GM12875 (cell line): ENCODE measurements around the gene EXOSC6.
A peak's percentile ranks its signal among the peaks of the same experiment; 100 is the strongest.
"Not testable (repeated sequence)": the region's sequence is repeated elsewhere in the genome, so short reads cannot be mapped to it uniquely, and the experiment has no call there.

Experiments
- H3K4me3 ChIP-seq: one replicate; pipeline ENCODE4 v1.5.1; 2011; ENCODE audit warnings: low read depth, low read length, control low read depth
- TF ChIP-seq, protein P1 (sequence below): IDR thresholded peaks from 2 replicates; pipeline ENCODE4 v1.5.1; 2011; ENCODE audit warnings: low read depth, mild to moderate bottlenecking, control low read depth, inconsistent platforms, low read length, moderate library complexity, borderline replicate concordance; ENCODE audit not compliant: insufficient read depth

The EXOSC6 gene

DNA sequence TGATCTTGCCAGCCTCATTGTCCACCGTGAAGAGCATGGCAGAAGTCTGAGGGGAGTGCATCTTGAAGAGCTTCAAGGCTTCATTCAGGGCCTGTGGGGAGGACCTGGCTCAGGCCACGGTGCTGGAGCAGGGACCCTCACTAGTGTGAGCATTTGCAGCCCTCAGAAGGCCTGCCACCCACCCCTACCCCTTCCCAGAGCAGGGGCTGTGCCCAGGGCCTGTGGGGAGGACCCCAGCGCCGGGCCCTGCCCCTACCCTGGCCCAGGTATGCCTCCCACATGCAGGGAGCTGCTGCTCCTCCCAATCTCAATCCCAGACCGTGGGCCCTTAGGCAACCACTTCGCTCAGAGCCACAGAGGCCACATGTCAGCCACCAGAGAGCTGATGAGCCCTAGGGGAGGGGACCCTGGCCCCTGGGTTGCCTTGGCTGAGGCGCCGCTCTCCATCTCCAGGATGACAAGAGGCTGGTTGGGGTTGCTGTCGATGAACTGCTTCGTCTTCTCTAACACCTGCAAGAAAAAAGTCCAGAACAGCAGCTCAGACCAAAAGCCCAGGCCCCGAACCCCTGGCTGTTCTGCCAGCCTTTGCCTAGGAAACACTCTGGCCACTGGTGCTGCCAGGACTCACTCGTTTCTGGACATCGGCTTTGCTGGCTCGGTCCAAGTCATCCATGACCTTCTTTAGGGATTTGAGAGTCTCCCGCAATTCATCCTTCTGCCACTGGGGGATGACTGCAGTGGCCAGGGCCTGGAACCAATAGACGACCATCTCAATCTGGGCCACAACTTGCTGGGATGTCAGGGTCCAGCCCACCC is 1.8 kb upstream of the EXOSC6 start:
- TF ChIP-seq, protein P1, sequence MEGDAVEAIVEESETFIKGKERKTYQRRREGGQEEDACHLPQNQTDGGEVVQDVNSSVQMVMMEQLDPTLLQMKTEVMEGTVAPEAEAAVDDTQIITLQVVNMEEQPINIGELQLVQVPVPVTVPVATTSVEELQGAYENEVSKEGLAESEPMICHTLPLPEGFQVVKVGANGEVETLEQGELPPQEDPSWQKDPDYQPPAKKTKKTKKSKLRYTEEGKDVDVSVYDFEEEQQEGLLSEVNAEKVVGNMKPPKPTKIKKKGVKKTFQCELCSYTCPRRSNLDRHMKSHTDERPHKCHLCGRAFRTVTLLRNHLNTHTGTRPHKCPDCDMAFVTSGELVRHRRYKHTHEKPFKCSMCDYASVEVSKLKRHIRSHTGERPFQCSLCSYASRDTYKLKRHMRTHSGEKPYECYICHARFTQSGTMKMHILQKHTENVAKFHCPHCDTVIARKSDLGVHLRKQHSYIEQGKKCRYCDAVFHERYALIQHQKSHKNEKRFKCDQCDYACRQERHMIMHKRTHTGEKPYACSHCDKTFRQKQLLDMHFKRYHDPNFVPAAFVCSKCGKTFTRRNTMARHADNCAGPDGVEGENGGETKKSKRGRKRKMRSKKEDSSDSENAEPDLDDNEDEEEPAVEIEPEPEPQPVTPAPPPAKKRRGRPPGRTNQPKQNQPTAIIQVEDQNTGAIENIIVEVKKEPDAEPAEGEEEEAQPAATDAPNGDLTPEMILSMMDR: peak; percentile 73
- H3K4me3 ChIP-seq: no peak overlapping the region

DNA sequence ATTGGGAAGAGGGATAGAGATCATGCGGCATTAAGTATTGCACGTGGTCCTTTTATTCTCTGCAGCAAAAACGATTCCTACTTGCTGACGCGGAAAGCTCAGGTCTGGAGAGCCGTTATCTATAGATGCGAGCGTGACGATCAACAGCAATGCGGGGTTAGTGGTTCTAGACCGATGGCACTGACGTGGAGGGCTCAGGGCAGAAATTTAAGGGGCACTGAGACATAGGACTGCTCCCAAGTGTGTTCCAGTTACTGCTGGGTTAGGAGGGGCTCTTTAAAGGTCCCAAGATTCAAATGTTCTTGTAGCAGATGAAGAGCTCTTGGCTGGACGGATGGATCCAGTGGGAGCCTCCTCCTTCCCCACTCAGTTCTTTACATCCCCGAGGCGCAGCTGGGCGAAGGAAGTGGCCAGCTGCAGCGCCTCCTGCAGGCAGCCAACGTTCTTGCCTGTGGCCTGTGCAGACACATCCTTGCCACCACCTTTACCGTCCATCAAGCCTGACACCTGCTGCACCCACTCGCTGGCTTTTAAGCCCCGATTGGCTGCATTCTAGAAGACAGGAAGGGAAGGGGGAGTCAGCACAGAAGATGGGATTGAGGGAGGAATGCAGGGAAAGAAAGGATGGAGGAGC is 732 bp upstream of the EXOSC6 start:
- TF ChIP-seq, protein P1: peak; percentile 62
- H3K4me3 ChIP-seq: no peak overlapping the region

DNA sequence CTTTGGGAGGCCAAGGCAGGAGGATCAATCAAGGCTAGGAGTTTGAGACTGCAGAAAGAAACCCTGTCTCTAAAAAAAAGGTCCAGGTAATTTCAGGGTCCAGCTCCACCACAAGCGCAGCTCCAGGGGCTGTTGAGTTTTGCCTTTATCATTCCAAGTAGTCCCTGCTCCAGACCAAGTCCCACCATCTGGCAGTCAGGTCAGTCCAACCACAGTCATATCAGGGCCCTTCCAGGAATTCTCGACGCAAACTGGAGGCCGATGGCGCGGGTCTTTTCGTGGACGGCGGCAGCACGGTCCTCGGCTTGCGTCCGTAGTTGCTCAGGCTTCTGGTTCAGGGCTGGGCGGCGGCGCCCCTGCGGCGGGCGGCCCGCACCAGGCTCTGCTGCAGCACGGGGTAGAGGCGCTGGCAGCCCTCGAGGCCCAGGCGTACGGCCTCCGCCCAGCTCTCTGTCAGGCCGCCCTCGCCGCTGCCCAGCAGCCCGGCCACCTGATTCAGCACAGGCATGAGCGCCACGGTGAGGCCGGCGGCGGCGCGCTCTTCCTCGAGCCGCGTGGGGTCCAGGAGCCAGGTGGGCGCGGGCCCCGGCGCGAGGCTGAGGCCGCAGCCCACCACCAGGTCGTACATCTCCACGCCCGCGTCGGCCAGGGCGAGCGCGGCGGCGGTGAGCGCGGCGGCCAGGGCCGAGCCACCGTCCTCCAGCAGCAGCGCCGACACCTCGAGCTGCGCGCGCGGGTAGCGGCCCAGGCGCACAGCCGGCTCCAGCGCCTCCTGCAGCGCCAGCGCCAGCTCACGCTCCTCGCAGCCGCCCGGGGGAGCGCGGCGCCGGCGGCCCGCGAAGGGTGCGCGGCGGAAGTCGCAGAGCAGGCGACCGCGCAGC is 752 bp downstream of the EXOSC6 start:
- peak overlapping the region; percentile 79 for H3K4me3 ChIP-seq
- TF ChIP-seq, protein P1: 0 out of 2 replicates have a peak, but pooled peaks have one; percentile 3

DNA sequence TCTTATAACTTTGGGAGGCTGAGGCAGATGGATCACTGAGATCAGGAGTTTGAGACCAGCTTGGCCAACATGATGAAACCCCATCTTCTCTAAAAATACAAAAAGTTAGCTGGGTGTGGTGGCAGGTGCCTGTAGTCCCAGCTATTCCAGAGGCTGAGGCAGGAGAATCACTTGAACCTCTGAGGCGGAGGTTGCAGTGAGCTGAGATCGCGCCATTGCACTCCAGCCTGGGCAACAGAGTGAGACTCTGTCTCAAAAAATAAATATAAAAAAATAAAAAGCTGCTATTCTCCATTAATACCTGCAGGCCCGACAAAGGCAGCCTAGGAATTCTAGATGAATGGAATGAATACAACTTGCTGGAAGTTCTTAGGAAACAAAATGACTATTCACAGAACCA is 2.0 kb downstream of the EXOSC6 start:
- H3K4me3 ChIP-seq: not testable (repeated sequence)

DNA sequence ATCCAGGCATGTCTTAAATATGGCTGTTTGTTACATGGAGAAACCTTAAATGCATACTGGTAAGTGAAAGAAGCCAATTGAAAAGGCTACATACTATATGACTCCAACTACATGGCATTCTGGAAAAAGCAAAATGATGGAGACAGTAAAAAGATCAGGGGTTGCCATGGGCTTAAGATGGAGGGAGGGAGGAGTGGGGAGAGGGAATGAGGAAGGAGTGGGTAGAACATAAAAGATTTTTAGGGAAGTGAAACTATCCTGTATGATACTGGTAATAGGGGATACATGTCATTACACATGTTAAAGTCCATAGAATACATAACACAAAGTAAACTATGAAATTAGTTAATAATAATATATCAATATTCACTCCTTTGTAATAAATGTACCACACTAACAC is 13.0 kb downstream of the EXOSC6 start:
- not testable (repeated sequence) for H3K4me3 ChIP-seq

DNA sequence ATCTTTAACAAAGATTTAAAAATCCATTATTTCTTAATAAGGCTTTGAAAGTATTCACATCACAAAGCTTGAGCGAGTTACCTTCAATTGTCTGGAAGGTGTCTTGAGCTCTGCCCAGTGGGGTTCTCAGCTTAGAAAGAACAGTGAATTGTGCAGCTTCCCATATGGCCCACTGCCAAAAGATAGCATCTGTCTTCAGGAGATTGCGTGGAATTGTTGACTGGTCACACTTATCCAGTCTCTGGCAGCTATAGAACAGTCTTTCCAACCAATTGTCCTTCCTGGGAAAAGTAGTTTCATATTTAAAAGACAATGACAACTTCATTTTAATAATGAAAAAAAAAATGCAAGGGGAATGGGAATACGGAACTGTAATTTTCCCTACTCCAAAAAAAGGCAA is 19.9 kb downstream of the EXOSC6 start:
- H3K4me3 ChIP-seq: not testable (repeated sequence)

DNA sequence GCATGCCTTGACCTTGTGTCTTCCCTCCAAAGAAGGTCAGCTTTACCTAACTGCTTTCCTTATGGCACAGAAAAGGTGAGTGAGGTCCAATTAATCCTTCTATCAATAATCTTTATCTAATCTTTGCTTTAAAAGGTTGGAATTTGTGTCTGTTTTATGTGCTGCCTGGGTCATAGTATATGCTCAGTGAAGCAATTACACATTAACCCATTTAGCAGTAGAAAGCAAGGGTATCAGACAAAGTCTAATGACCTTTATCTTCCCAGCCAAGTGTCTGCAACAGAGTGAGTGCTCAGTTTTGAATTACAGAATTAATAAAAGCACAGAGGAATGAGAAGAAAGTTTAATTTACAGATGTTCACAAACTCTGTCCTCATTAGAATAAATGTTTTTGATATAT is 25.7 kb downstream of the EXOSC6 start:
- not testable (repeated sequence) for H3K4me3 ChIP-seq

DNA sequence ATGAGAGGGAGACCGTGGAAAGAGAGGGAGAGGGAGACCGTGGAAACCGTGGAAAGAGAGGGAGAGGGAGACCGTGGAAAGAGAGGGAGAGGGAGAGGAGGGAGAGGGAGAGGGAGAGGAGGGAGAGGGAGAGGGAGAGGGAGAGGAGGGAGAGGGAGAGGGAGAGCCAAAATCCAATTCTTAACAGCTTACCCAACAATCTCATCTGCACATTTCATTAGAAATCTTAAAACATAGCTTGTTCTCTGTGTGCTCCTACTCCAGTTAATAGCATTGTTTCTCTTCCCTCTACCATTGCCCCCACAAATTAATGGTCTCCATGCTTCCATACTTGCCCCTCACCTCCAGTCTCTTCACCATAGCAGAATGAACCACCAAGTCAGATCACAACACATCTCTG is 26.3 kb downstream of the EXOSC6 start:
- not testable (repeated sequence) for H3K4me3 ChIP-seq

DNA sequence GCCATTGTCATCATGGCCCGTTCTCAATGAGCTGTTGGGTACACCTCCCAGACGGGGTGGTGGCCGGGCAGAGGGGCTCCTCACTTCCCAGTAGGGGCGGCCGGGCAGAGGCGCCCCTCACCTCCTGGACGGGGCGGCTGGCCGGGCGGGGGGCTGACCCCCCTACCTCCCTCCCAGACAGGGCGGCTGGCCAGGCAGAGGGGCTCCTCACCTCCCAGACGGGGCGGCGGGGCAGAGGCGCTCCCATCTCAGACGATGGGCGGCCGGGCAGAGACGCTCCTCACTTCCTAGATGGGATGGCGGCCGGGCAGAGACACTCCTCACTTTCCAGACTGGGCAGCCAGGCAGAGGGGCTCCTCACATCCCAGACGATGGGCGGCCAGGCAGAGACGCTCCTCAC is 27.1 kb downstream of the EXOSC6 start:
- not testable (repeated sequence) for H3K4me3 ChIP-seq

DNA sequence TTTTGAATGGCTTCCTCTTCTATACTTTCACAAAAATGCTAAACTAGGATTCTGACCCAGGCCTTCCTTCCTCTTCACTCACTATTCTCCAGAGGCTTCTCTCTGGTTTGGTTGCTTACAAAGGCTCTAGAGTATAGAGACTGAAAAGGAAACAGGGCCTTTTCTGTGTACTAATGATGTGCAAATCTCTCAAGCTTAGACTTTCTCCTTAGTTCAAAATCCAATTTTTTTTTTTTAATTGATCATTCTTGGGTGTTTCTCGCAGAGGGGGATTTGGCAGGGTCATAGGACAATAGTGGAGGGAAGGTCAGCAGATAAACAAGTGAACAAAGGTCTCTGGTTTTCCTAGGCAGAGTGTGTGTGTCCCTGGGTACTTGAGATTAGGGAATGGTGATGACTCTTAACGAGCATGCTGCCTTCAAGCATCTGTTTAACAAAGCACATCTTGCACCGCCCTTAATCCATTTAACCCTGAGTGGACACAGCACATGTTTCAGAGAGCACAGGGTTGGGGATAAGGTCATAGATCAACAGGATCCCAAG is 27.7 kb downstream of the EXOSC6 start:
- not testable (repeated sequence) for H3K4me3 ChIP-seq

DNA sequence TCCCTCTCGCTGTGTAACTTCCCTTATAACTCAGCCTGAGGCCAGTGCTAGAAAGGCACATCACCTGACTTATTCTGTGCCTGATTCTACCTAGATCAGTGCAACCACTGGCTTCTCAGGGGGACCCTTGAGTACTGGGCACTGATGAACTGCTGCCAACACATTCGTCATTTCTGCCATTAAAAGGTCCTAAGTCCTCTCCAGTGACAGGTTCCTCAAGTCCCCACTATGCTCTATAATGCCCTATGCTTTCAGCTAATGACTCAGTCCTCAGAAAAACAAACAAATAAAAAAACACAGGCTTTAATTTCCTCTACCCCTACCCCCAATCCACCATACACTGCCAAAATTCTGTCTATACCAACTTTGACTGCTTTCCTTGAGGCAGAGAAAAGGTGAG is 28.5 kb downstream of the EXOSC6 start:
- H3K4me3 ChIP-seq: not testable (repeated sequence)

DNA sequence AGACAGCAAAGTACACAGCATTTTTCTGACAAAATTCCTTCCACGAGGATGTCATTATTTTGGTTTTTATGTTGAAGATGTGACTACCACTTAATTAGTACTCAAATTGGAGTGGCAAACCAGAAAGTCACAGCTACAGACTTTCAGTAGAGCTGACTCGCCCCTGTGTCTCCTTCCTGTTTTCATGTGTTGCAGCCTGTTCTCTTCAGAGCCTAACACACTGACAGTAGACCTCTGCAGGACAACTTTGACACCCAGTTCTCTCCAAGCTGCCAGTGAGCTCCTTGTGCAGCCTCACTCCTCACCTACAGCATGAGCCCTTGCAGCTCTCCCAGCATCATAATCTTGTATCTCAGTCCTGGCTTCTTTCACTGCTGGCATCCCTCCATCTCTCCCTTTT is 29.2 kb downstream of the EXOSC6 start:
- not testable (repeated sequence) for H3K4me3 ChIP-seq

DNA sequence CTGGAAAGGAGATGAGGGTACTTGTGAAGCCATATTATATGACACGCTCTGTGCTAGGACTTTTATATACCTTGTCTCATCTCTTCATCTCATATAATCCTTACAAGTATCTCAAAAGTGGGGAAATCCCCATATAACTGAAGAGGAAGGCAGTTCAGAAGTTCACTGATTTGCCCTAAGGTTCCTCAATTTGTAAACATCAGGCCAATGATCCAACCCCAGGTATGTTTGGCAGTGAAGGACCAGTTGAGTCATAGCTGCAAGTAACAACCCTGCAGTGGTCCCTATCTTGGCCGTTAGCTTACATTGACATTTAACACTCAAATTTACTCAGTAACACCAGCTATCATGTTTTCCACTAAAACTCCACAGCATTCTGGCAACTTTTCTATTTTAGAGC is 33.2 kb downstream of the EXOSC6 start:
- not testable (repeated sequence) for H3K4me3 ChIP-seq

DNA sequence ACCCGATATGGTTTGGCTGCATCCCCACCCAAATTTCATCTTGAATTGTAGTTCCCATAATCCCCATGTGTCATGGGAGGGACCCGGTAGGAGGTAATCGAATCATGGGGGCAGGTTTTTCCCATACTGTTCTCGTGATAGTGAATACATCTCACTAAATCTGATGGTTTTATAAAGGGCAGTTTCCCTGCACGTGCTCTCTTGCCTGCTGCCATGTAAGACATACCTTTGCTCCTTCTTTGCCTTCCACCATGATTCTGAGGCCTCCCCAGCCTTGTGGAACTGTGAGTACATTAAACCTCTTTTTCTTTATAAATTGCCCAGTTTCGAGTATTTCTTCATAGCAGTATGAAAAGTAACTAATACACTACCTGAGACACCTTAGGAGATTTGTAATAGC is 45.4 kb downstream of the EXOSC6 start:
- H3K4me3 ChIP-seq: not testable (repeated sequence)

DNA sequence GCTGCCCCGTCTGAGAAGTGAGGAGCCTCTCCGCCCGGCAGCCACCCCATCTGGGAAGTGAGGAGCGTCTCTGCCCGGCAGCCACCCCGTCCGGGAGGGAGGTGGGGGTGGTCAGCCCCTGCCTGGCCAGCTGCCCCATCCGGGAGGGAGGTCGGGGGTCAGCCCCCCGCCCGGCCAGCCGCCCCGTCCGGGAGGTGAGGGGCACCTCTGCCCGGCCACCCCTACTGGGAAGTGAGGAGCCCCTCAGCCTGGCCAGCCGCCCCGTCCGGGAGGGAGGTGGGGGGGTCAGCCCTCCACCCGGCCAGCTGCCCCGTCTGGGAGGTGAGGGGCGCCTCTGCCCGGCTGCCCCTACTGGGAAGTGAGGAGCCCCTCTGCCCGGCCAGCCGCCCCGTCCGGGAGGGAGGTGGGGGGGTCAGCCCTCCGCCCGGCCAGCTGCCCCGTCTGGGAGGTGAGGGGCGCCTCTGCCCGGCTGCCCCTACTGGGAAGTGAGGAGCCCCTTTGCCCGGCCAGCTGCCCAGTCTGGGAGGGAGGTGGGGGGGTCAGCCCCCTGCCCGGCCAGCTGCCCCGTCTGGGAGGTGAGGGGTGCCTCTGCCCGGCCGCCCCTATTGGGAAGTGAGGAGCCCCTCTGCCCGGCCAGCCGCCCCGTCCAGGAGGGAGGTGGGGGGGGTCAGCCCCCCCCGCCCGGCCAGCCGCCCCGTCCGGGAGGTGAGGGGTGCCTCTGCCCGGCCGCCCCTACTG is 46.9 kb downstream of the EXOSC6 start:
- H3K4me3 ChIP-seq: not testable (repeated sequence)
